ENCODE measurements around the gene FAM177A1. TPM values are rescaled to one million over a fixed set of nuclear protein-coding genes. Genes with fewer than 3 reads are reported as not detected.

The FAM177A1 gene
- total and polyA plus RNA-seq, 2 donors (not counting 3 experiments of a cell fraction or from before 2014, with no cell fraction given), result 19.9 to 64.1 TPM

DNA sequence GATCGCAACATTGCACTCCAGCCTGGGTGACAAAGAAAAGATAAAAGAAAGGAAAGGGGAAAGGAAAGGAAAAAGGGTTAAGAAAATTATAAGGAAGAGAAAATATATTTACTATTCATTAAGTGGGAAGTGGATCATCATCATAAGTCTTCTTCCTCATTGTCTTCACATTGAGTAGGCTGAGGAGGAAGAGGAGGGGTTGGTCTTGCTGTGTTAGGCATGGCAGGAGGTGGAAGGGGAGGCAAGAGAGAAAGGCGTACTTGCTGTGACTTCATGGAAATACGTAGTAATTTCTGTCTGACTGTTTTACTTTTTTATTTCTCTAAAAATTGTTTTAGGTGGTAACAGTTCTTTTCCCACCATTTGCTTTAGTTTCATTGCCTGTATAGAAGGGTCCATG lies 26.2 kb downstream of the FAM177A1 start:
- H3K79me2 ChIP-seq (ENCODE audit: control insufficient read depth, insufficient read depth, low read length), result no peaks in the 10 kb centered on the region
- H3K9ac ChIP-seq (replicated peaks; ENCODE audit: extremely low read depth, insufficient read depth, low read length), result no peak overlapping the region

DNA sequence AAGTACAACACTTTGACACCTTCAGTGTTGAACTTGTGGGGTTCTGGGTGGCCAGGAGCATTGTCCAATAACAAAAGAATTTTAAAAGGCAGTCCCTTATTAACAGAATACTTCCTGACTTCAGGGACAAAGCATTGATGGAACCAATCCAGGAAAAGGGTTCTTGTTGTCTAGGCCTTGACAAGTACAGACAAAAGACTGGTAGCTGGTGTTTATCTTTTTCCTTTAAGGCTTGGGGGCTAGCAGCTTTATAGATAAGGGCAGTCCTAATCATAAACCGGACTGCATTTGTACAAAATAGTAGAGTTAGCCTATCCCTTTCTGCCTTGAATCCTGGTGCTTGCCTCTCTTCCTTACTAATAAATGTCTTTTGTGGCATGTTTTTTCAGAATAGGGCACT lies 27.4 kb downstream of the FAM177A1 start:
- no peaks in the 10 kb centered on the region for H3K9me3 ChIP-seq (replicated peaks; ENCODE audit: control insufficient read depth, insufficient read depth, low read length)
- DNase-seq (ENCODE audit: low read depth, low spot score) (peak; percentile 26), FAIRE-seq (no peak)
- POLR2A ChIA-PET, result no interaction called here
- TF ChIP-seq GATA2 (IDR thresholded peaks at IDR 0.05; ENCODE audit: insufficient read depth, insufficient read length, low read depth, low read length) (no peak), POLR2AphosphoS5 (IDR thresholded peaks at IDR 0.05; ENCODE audit: insufficient read depth, low read depth, low read length) (no peak), JUN (IDR thresholded peaks at IDR 0.05; ENCODE audit: borderline replicate concordance, insufficient read depth, insufficient read length, low read depth) (no peak), EZH2 (IDR thresholded peaks at IDR 0.05; ENCODE audit: borderline replicate concordance, low read depth, low read length, severe bottlenecking) (no peak), MYC (IDR thresholded peaks at IDR 0.05; ENCODE audit: low read depth, low read length) (no peak), POLR2A (IDR thresholded peaks at IDR 0.05; ENCODE audit: low read depth, low read length) (no peak), FOS (IDR thresholded peaks at IDR 0.05; ENCODE audit: borderline replicate concordance, insufficient read depth, low read length) (no peak)
- TF ChIP-seq, protein P1, sequence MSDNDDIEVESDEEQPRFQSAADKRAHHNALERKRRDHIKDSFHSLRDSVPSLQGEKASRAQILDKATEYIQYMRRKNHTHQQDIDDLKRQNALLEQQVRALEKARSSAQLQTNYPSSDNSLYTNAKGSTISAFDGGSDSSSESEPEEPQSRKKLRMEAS (IDR thresholded peaks at IDR 0.05; ENCODE audit: insufficient read depth, insufficient read length), result no peak
- TF ChIP-seq, protein P2, sequence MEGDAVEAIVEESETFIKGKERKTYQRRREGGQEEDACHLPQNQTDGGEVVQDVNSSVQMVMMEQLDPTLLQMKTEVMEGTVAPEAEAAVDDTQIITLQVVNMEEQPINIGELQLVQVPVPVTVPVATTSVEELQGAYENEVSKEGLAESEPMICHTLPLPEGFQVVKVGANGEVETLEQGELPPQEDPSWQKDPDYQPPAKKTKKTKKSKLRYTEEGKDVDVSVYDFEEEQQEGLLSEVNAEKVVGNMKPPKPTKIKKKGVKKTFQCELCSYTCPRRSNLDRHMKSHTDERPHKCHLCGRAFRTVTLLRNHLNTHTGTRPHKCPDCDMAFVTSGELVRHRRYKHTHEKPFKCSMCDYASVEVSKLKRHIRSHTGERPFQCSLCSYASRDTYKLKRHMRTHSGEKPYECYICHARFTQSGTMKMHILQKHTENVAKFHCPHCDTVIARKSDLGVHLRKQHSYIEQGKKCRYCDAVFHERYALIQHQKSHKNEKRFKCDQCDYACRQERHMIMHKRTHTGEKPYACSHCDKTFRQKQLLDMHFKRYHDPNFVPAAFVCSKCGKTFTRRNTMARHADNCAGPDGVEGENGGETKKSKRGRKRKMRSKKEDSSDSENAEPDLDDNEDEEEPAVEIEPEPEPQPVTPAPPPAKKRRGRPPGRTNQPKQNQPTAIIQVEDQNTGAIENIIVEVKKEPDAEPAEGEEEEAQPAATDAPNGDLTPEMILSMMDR (IDR thresholded peaks at IDR 0.05; ENCODE audit: extremely low read depth in 1 of 2, insufficient read depth in 1 of 2, low read depth in 1 of 2, low read length in 2 of 2), result no peak
- no peaks in the 10 kb centered on the region for H3K36me3 ChIP-seq (ENCODE audit: control insufficient read depth in 2 of 2, extremely low read depth in 1 of 2, insufficient read depth in 2 of 2, low read length in 2 of 2)
- no peaks in the 10 kb centered on the region for H3K27me3 ChIP-seq (ENCODE audit: control insufficient read depth in 2 of 2, insufficient read depth in 2 of 2, low read length in 2 of 2)
- intact Hi-C loops (cut with micrococcal nuclease) (no loop called here), dilution Hi-C loops (cut with MboI; ENCODE audit: extremely low pct_ligation_motif_present, low sequenced_read_pairs) (no loop called here)
- CTCF ChIA-PET, result no interaction called here
- no peak overlapping the region for H3K9ac ChIP-seq (replicated peaks; ENCODE audit: extremely low read depth, insufficient read depth, low read length)
- H3K4me3 ChIP-seq (replicated peaks in 1 of 3; ENCODE audit: insufficient read depth in 1 of 3, low read depth in 1 of 3, low read length in 3 of 3), result no peak overlapping the region
- H3K27ac ChIP-seq (ENCODE audit: insufficient read depth, low read depth, low read length), result no peak overlapping the region
- H2AFZ ChIP-seq (ENCODE audit: low read depth, low read length), result no peak overlapping the region
- no peak overlapping the region for H3K4me2 ChIP-seq (ENCODE audit: insufficient read depth, low read length)
- no peaks in the 10 kb centered on the region for H3K9me1 ChIP-seq (replicated peaks; ENCODE audit: control insufficient read depth, extremely low read depth, insufficient read depth, low read length)
- H3K4me1 ChIP-seq (ENCODE audit: control insufficient read depth, extremely low read depth, insufficient read depth, low read length), result peaks cover 2% of the 10 kb centered on the region
- no peaks in the 10 kb centered on the region for H3K79me2 ChIP-seq (ENCODE audit: control insufficient read depth, insufficient read depth, low read length)
- H4K20me1 ChIP-seq (replicated peaks; ENCODE audit: control insufficient read depth, extremely low read depth, insufficient read depth, low read length), result no peaks in the 10 kb centered on the region
- no TSS peak for BruUV-seq (replicated peaks)

More for the DNA sequence above, 26.2 kb downstream of the FAM177A1 start:
- Histone ChIP-seq H4K20me1 (replicated peaks; ENCODE audit: control insufficient read depth, extremely low read depth, insufficient read depth, low read length) (no peaks in the 10 kb centered on the region), H3K4me2 (ENCODE audit: insufficient read depth, low read length) (no peak overlapping the region), H3K4me3 (replicated peaks in 1 of 3; ENCODE audit: insufficient read depth in 1 of 3, low read depth in 1 of 3, low read length in 3 of 3) (no peak overlapping the region), H3K4me1 (ENCODE audit: control insufficient read depth, extremely low read depth, insufficient read depth, low read length) (peaks cover 2% of the 10 kb centered on the region), H3K27me3 (ENCODE audit: control insufficient read depth in 2 of 2, insufficient read depth in 2 of 2, low read length in 2 of 2) (no peaks in the 10 kb centered on the region), H3K36me3 (ENCODE audit: control insufficient read depth in 2 of 2, extremely low read depth in 1 of 2, insufficient read depth in 2 of 2, low read length in 2 of 2) (no peaks in the 10 kb centered on the region), H3K9me1 (replicated peaks; ENCODE audit: control insufficient read depth, extremely low read depth, insufficient read depth, low read length) (no peaks in the 10 kb centered on the region), H3K27ac (ENCODE audit: insufficient read depth, low read depth, low read length) (no peak overlapping the region), H2AFZ (ENCODE audit: low read depth, low read length) (no peak overlapping the region), H3K9me3 (replicated peaks; ENCODE audit: control insufficient read depth, insufficient read depth, low read length) (no peaks in the 10 kb centered on the region)
- intact Hi-C loops (cut with micrococcal nuclease) (no loop called here), dilution Hi-C loops (cut with MboI; ENCODE audit: extremely low pct_ligation_motif_present, low sequenced_read_pairs) (no loop called here)
- TF ChIP-seq FOS (IDR thresholded peaks at IDR 0.05; ENCODE audit: borderline replicate concordance, insufficient read depth, low read length) (no peak), EZH2 (IDR thresholded peaks at IDR 0.05; ENCODE audit: borderline replicate concordance, low read depth, low read length, severe bottlenecking) (no peak), MYC (IDR thresholded peaks at IDR 0.05; ENCODE audit: low read depth, low read length) (no peak), GATA2 (IDR thresholded peaks at IDR 0.05; ENCODE audit: insufficient read depth, insufficient read length, low read depth, low read length) (no peak)
- DNase-seq (ENCODE audit: low read depth, low spot score) (no peak), FAIRE-seq (no peak)
- POLR2A ChIA-PET, result no interaction called here
- CTCF ChIA-PET, result interaction anchor here (0.9 kb wide), 1 partner anchor 25 kb away, joined by 3 read pairs; no protein-coding TSS in a partner anchor
- BruUV-seq (replicated peaks), result no TSS peak

Data from endothelial cell of umbilical vein (primary cell).